ENCODE data around the gene HCLS1.

DNA sequence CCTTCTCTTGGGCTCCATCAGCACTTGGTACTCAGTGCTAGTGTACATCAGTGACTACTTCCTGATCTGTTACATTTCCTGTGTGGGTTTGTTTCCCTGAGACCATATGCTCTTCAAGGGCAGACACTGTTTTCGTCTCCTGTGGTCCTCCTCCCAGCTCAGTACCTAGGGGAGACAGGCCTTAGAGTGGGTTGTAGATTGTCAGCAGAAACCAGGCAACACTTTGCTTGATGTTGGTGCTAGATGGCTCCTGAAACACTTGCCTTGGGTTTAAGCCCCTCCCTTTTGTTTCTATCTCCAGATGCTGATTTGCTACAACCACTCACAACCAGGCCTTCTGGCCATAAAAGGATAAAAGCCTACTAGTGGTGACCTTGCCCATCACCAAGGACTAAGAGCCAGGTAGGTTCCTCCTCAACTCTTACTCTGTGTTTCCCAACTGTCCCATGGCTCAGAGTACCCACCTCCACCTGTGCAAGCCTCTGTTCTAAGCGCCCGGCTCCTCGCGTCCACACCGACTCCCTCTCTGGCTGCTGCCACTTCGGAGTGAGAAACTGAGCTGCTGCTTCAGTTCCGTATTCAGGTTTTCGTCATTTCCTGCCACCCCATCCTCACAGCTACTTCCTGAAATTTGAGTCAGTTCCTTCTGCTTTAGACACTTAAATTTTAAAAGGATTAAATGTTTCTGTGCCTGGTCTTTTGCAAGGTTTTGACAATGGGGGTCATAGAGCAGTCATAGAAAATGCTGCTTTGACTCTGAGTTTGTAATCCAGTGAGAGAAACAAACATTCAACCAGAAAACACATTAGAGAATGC, at the start of gene HCLS1:
- TF ChIP-seq POLR2A (IDR thresholded peaks at IDR 0.05; ENCODE audit: low read length) (peak; percentile 82), GATA1 (IDR thresholded peaks at IDR 0.05; ENCODE audit: low read depth, low read length) (no peak)
